Measurements from ENCODE around the gene ECE2.
"Not testable (repeated sequence)": the region's sequence is repeated elsewhere in the genome, so short reads cannot be mapped to it uniquely, and the experiment has no call there.

ECE2 gene

DNA sequence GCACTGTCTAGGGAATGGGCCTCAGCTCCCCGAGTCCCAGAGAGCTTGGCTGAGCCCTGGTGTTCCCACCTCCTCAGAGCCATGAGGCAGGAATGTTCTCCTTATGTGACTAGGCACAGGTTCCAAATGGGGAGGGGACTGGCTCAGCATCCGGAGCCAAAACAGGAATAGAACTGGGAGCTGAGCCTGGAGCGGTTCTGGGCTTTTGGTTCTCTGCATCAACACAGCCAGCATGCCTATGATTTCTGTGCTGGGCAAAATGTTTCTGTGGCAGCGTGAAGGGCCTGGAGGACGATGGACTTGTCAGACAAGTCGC is 61.5 kb downstream of the ECE2 start, which contains the start of gene FAM131A:
Gene FAM131A, plus strand, starts transcription at position 202 of the 316 bp plus-strand sequence. Its CDS starts 31 bp downstream, at position 233.
- DNase-seq, result no peak

DNA sequence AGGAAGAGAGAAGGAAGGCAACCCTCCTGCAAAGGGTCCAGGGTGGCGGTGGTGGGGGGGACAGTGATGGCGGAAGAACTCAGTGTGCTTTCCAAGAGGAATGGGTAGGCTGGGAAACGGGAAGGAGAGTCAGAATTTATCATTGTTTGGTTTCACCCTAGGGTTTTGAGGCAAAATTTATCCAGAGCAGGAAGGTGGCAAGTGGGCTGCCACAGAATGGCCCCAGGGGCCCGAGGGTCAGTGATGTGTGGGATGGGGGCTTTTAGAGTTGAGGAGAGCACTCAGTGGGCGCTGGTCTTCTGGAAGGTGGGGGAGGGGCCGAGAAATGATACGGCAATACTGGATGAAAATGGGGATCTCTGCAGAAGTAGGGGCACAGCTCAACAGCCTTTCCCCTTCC is 62.2 kb downstream of the ECE2 start:
- no peak for DNase-seq

DNA sequence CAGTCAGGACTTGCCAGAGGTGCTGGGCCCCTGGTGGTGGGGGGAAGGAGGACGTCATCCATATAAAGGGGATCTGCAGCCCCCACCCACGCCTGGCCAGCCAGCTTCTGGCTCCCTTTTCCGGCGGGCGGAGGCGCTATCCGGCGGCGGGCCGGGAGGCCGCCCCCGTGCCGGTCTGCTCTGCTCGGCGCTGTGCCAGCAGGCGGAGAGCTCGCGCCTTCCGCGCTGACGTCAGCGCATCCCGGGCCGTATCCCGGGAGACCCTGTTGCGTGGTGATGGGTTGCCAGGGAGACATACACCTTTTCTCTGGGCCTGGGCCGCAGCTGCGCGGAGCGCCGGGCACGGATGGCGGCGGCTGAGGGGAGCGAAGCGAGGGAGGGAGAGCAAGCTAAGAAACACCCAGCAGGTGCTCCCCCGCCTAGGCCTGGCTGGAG is 62.7 kb downstream of the ECE2 start:
- peak; percentile 94 for DNase-seq

DNA sequence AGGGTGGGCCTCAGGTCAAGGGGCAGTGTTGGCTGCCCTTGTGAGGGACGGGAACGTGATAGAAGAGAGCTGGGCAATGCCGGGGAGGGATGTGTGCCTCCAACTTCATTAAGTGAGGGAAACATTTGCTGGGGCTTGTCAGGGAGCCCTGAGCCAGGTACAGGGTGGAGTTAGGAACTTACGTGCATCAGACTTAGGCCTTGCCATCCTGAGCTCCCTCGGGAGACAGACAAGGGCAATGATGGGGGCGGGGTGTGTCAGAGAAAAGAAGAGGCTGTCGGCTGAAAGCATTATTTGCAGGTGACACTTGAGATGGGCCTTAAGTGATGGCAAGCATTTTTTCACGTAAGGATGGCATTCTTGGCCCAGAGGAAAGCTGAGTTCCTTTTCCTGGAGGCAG is 63.2 kb downstream of the ECE2 start:
- DNase-seq, result peak; percentile 85

DNA sequence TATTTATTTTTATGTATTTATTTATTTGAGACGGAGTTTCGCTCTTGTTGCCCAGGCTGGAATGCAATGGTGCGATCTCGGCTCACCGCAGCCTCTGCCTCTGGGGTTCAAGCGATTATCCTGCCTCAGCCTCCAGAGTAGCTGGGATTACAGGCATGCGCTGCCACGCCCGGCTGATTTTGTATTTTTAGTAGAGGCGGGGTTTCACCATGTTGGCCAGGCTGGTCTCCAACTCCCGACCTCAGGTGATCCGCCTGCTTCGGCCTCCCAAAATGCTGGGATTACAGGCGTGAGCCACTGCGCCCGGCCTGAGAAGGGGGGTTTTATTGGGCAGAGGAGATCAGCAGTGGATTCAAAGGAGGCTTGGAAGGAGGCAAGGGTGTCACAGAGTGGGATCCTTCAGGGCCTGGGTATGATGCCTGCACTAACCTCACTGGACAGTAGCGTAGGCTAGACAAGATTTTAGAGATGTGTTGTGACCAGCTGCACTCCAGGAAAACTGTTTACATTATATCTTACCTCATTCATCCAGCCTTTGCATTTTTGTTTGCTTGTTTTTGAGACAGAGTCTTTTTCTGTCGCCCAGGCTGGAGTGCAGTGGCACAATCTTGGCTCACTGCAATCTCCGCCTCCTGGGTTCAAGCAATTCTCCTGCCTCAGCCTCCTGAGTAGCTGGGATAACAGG is 63.8 kb downstream of the ECE2 start:
- DNase-seq, result not testable (repeated sequence)

DNA sequence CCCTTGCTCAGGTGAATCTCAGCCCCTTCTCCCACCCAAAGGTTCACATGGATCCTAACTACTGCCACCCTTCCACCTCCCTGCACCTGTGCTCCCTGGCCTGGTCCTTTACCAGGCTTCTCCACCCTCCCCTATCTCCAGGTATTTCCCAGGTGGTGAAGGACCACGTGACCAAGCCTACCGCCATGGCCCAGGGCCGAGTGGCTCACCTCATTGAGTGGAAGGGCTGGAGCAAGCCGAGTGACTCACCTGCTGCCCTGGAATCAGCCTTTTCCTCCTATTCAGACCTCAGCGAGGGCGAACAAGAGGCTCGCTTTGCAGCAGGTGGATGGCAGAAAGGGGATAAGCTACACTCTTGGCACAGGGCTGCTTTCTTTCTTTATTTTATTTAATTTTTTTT is 66.1 kb downstream of the ECE2 start:
- DNase-seq, result no peak
